Fibroblast of the aortic adventitia (primary cell): ENCODE data around the gene TRAP1. TPM values are rescaled to one million over a fixed set of nuclear protein-coding genes. Genes with fewer than 3 reads are reported as not detected.

Experiments used
- DNase-seq: peaks from one replicate; pipeline ENCODE4 v3.0.0-alpha.2; 2010; ENCODE audit warnings: low read depth
- H3K4me3 ChIP-seq: 2 replicates; pipeline ENCODE4 v1.5.1; 2011; ENCODE audit warnings: low read depth, mild to moderate bottlenecking, control low read depth, low read length, moderate library complexity
- CTCF ChIP-seq: IDR thresholded peaks from 2 replicates; pipeline ENCODE4 v1.5.1; 2011; ENCODE audit warnings: mild to moderate bottlenecking, low read length, control low read depth, inconsistent platforms; ENCODE audit not compliant: insufficient read depth
- total RNA-seq: library from RNA; depleted of rRNA; stranded (reverse); fragments of >200 nt; gene quantifications from 2 replicates; pipeline ENCODE4 v1.2.3, GENCODE V29; 2012; ENCODE audit warnings: low replicate concordance

Gene TRAP1
- total RNA-seq, 1 donor = 66.0 TPM

GRCh38 chr16:3674513-3675295 lies 42.6 kb downstream of the TRAP1 start:
- H3K4me3 ChIP-seq = no peak overlapping the region

GRCh38 chr16:3673676-3674377 lies 43.5 kb downstream of the TRAP1 start:
- no peak for TF ChIP-seq CTCF

More at GRCh38 chr16:3674513-3675295, 42.6 kb downstream of the TRAP1 start:
- TF ChIP-seq CTCF = no peak
- DNase-seq = no peak

DNA sequence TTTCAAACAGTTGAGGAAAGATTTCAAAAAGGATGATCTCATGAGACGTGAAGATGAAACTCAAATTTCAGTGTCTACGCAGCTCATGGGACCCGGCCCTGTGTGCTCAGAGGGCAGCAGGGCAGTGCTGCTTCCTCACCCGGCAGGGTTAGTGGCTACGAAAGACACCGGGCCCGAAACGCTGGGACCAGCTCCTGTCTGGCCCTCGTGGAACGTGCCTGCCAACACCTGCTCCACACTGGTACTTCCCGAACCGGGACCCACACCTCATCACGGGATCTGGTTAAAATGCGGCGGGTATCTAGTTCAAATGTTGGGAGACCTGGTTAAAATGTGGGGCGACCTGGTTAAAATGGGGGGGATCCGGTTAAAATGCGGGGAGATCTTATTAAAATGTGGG lies 44.1 kb downstream of the TRAP1 start:
- DNase-seq = no peak
- TF ChIP-seq CTCF = no peak
- no peak overlapping the region for H3K4me3 ChIP-seq

More at GRCh38 chr16:3673676-3674377, 43.5 kb downstream of the TRAP1 start:
- no peak overlapping the region for H3K4me3 ChIP-seq
- no peak for DNase-seq

DNA sequence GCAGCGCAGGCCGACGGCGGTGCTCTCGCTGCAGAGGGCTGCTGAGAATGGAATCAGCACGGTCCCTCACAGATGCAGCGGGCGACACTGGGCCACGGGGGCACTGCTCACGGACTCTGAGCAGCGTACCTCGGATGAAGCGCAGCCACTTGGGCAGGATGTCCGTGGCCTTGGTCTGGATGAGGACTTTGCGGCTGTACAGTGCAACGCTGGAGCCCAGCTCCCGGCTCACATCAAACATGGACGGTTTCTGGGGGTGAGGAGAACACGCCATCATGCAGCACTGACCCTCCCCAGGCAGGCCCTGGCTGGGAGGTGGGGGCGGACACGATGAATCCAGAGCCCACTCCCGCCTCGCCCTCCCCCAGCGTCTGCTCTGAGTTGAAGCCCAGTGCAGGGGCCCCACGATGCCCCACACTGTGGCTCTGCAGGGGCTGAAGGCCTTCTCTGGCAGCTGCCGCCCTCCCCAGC lies 44.7 kb downstream of the TRAP1 start:
- H3K4me3 ChIP-seq = no peak overlapping the region
- TF ChIP-seq CTCF = no peak
- DNase-seq = no peak

DNA sequence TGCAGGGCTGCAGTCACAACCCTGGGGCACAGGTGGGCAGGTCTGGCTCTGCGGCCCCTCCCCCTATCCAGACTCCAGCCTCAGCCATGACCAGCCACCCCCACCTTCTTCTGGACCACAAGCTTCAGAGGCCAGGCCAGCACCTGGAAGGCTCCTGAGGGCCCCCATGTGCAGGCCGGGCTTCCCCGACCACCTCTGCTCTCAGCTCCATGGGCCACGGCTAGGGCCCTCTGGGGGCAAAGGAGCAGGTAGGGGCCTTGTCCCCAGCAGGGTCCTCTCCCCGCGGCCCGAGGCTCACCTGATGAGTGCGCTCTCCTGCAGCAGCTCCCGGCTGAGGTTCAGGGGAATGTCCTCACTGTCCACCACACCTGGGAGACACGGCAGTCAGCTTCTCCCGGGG lies 45.9 kb downstream of the TRAP1 start:
- no peak overlapping the region for H3K4me3 ChIP-seq
- DNase-seq = no peak
- no peak for TF ChIP-seq CTCF

DNA sequence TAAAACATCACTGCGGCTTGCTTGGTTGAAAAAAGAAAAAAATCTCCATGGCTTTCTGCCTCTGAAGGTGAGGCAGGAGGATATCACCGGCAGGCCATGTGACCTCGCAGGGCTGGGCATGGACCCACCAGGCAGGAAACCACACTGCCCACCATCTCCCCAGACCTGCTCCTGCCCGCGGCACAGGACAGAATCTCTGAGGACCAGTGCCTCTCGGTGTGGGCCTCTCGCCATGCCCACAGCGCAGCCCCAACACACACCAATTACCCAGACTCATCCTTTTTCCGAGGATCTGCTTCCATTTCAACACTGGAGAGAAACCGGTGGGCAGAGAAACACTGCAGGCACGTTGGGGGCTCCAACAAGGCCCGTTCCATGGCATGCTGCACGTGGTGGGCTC lies 46.6 kb downstream of the TRAP1 start:
- H3K4me3 ChIP-seq = no peak overlapping the region
- TF ChIP-seq CTCF = no peak
- no peak for DNase-seq
